Activated T-cell treated with anti-CD3 and anti-CD28 coated beads for 24 hours (primary cell): ENCODE data around the gene APLF.
"Not testable (repeated sequence)": the region's sequence is repeated elsewhere in the genome, so short reads cannot be mapped to it uniquely, and the experiment has no call there.

Experiments used
- DNase-seq: peaks from one replicate; pipeline ENCODE4 v3.0.0-alpha.2; 2020; ENCODE audit warnings: low read depth

The APLF gene

DNA sequence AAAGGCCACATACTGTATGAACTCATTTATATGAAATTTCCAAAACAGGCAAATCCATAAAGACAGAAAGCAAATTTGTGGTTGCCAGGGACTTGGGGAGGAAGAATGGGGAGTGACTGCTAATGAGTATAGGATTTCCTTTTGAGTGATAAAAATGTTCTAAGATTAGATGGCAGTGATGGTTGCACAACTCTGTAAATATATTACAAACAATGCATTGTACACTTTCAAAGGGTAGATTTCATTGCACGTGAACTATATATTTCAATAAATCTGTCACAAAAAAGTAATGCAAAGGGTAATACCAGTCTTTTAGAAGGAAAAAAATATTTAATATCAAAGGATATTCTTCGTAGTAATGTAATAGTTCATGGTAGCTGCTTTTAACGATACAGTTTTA is 112.3 kb downstream of the APLF start:
- no peak for DNase-seq

DNA sequence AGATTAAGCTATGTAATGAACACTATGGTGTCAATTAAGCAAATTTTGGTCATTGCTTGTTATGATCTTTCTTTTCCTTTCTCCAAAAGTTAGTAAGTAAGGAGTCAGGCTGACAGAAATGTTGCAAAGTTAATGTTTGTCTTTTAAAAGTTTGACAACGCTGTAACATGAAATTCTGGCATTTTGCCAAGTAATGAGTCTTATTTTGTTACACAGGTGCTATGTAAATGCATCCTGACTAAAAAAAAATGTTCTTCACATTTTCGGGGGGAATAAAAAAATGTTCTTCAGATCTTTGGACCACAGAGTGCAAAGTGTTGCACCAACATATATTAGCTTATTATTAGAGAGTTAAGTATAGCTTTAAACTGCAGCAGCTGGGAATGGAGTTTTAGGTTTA is 121.2 kb downstream of the APLF start:
- DNase-seq, result no peak

GRCh38 chr2:68589963-68590362 is 122.6 kb downstream of the APLF start:
- no peak for DNase-seq

- no peak for DNase-seq
Observed at GRCh38 chr2:68590702-68591101, 123.3 kb downstream of the APLF start.

DNA sequence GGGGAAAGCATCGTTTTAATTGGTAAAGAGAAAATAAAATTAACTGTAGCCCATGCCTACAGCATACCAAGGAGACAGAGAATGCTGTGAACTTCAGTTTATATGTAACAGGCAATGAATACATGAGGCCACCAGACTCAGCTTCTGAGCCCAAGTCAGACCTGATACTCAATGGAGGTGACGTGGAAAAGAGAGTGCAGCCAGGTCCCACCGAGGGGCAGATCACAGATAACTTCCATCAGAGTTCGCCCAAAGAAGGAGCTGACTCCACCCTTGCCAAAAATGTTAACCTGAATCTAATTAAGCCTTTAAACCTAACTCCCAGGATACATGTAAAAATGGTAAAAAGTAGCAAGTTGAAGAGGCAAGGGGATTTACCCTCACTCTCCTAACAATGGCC is 123.8 kb downstream of the APLF start:
- DNase-seq, result no peak

DNA sequence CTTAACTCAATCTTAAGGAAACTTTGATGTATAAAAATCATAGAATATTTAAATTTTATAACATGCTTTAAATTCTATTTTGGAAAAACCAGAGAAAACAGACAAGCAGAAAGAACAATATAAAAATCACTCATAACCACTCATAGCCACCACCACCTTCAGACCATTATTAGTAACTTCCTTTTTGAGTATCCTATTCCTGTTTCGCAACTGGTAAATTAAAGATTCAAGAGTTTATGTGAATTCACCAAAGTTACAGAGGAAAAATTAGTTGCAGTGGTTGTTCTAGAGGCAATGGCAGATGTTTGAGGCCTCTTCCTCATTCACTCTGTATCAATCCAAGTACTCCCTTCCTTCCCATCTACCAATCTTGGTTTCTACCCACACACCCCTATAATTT is 126.7 kb downstream of the APLF start:
- no peak for DNase-seq

- DNase-seq, result peak; percentile 22
Observed at GRCh38 chr2:68594674-68595492, 127.5 kb downstream of the APLF start.

DNA sequence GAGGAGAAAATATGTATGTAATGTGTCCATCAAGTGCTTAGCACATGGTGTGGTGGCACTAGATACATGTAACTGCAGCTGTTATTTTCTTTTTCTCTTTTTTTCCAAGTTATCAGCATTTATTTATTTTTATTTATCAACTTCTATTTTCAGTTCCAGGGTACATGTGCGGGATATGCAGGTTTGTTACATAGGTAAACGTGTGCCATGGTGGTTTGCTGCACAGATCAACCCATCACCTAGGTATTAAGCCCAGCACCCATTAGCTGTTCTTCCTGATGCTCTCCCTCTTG is 128.1 kb downstream of the APLF start:
- not testable (repeated sequence) for DNase-seq

- not testable (repeated sequence) for DNase-seq
Observed at GRCh38 chr2:68600495-68600894, 133.1 kb downstream of the APLF start.

GRCh38 chr2:68603059-68603458 is 135.7 kb downstream of the APLF start:
- no peak for DNase-seq

DNA sequence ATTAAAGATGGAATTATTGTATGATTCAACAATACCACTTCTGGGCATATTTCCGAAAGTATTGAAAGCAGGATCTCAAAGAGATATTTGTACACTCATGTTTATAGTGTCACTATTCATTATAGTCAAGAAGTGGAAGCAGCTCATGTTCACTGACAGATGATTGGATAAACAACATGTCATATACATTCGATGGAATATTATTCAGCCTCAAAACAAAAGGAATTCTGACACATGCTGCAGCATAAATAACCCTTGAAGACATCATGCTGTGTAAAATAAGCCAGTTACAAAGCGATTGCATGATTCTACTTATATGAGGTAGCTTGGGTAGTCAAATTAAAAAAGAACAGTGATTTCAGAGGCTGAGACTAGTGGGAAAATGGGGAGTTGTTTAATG is 136.7 kb downstream of the APLF start:
- DNase-seq, result no peak

DNA sequence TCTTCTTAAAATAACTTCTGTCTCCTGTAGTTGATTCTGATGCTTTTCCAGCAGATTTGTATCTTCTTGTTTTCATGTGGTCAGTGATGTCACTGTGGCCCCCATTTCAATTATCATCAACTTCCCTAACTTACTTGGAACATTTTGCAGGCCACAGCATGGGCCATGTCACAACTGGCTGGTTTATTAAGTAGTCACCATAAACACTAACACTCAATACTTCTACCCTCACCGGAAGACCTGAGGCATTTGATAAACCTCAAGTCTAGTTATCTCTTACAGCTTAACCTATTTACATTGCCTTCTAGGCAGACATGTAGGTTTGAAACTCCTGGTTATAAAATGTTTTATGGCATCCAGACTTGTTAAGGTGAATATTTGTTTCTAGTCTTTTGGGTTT is 138.6 kb downstream of the APLF start:
- DNase-seq, result no peak

DNA sequence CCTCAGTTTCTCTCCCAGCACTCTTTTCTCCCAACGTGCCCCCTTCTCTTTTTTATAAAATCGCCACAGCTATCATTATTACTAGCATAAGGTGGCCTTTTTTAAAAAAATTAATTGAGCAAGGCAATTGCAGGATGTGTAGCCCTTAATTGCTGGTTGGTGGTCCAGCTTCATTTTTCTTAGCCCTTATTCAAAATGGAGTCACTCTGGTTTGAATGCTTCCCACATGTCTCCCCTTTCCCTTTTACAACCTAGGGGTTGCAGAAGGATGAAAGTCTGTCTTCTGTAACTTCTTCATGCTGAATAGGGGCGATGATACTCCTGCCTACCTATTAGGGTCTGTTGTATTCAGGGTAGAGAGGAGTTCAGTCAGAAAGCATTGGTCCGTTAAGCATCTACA is 139.4 kb downstream of the APLF start:
- DNase-seq, result no peak

DNA sequence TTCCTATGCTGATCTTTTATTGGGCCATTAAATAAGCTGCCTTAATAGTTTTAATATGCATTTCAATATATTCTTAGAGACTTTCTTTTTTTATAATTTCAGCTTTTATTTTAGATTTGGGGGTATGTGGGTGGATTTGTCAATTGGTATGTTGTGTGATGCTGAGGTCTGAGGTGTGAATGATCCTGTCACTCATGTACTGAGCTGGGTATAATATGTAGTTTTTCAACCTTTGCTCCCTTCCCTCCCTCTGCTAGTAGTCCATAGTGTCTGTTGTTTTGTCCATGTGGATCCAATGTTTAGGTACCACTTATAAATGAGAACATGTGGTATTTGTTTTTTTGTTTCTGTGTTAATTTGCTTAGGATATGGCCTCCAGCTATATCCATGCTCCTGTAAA is 140.5 kb downstream of the APLF start:
- no peak for DNase-seq

- no peak for DNase-seq
Observed at GRCh38 chr2:68612765-68613519, 145.6 kb downstream of the APLF start.

- DNase-seq, result no peak
Observed at GRCh38 chr2:68620772-68621171, 153.4 kb downstream of the APLF start.

GRCh38 chr2:68623820-68624219 is 156.4 kb downstream of the APLF start:
- no peak for DNase-seq

DNA sequence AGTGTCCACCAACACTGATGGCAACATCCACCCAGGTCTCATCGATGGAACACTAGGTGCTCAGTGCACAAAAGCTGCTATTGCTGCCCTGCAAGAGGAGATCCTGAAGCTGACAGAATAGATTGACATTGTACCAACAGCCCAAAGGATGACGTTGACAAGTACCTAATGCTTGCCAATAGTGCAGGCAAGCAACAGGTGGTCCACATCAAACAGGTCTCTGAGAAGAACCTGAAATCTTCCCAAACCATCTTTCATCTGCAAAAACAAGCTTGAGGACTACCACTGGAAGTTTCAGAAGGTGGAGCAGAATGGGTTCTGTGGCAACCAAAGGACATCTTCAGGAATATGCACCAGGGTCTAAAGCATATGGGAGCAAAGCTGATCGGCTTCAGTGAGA is 160.2 kb downstream of the APLF start:
- no peak for DNase-seq
